HEK293T (cell line): Measurements from ENCODE around the gene PLBD2.

Source experiments
- CTCF ChIA-PET: fragments of 350-600 bp; formaldehyde crosslinking; extraction: SDS; loops from one replicate; lab custom pipeline; 2021; ENCODE audit warnings: antibody characterized with exemption, inconsistent platforms; lab: Yijun Ruan, JAX
- POLR2A ChIA-PET: fragments of 350-600 bp; formaldehyde crosslinking; extraction: SDS; loops from one replicate; lab custom pipeline; 2020; ENCODE audit warnings: antibody characterized with exemption, inconsistent platforms; lab: Yijun Ruan, JAX
- DNase-seq: peaks from one replicate; pipeline ENCODE4 v3.0.0; 2012; ENCODE audit warnings: mixed read lengths; ENCODE audit errors: extremely low spot score
- ARNT ChIP-seq: fragments of 450-650 bp; IDR thresholded peaks from 2 replicates; pipeline ENCODE4 v1.6.1; 2017; ENCODE audit warnings: mild to moderate bottlenecking
- BHLHE40 ChIP-seq: fragments of 450-650 bp; IDR thresholded peaks from 2 replicates; pipeline ENCODE4 v1.6.1; 2016; ENCODE audit warnings: mild to moderate bottlenecking, moderate library complexity, borderline replicate concordance
- CTBP1 ChIP-seq: fragments of 450-650 bp; IDR thresholded peaks from 2 replicates; pipeline ENCODE4 v1.6.1; 2016; ENCODE audit warnings: borderline replicate concordance
- ELF4 ChIP-seq: fragments of 450-650 bp; IDR thresholded peaks from 2 replicates; pipeline ENCODE4 v1.6.1; 2017; ENCODE audit warnings: antibody characterized with exemption
- FOXA1 ChIP-seq: fragments of 450-650 bp; IDR thresholded peaks from 2 replicates; pipeline ENCODE4 v1.6.1; 2016; ENCODE audit warnings: mild to moderate bottlenecking
- FOXK2 ChIP-seq: fragments of 450-650 bp; IDR thresholded peaks from 2 replicates; pipeline ENCODE4 v1.6.1; 2016; ENCODE audit warnings: mild to moderate bottlenecking
- FOXM1 ChIP-seq: fragments of 450-650 bp; IDR thresholded peaks from 2 replicates; pipeline ENCODE4 v1.6.1; 2017; ENCODE audit warnings: mild to moderate bottlenecking, borderline replicate concordance
- HDGF ChIP-seq: fragments of 450-650 bp; IDR thresholded peaks from 2 replicates; pipeline ENCODE4 v1.6.1; 2017; ENCODE audit warnings: antibody characterized with exemption, borderline replicate concordance
- L3MBTL2 ChIP-seq: fragments of 450-650 bp; conservative IDR thresholded peaks from 2 replicates; pipeline ENCODE4 v1.6.1; 2016; ENCODE audit warnings: mild to moderate bottlenecking
- LEF1 ChIP-seq: fragments of 450-650 bp; IDR thresholded peaks from 2 replicates; pipeline ENCODE4 v1.6.1; 2017; ENCODE audit warnings: mild to moderate bottlenecking, borderline replicate concordance
- NFRKB ChIP-seq: fragments of 450-650 bp; IDR thresholded peaks from 2 replicates; pipeline ENCODE4 v1.6.1; 2016; ENCODE audit warnings: mild to moderate bottlenecking, moderate library complexity
- SP1 ChIP-seq: fragments of 450-650 bp; IDR thresholded peaks from 2 replicates; pipeline ENCODE4 v1.6.1; 2017
- SUZ12 ChIP-seq: fragments of 450-650 bp; IDR thresholded peaks from 2 replicates; pipeline ENCODE4 v1.6.1; 2016; ENCODE audit warnings: mild to moderate bottlenecking
- TARDBP ChIP-seq: fragments of 450-650 bp; IDR thresholded peaks from 2 replicates; pipeline ENCODE4 v1.6.1; 2016
- ZNF384 ChIP-seq: fragments of 450-650 bp; IDR thresholded peaks from 2 replicates; pipeline ENCODE4 v1.6.1; 2016
- TF ChIP-seq, protein P1 (sequence below): fragments of 450-650 bp; IDR thresholded peaks from 2 replicates; pipeline ENCODE4 v1.6.1; 2016

PLBD2 gene

GRCh38 chr12:113401066-113402000 is 42.9 kb downstream of the PLBD2 start:
- ChIA-PET CTCF (no interaction called here), POLR2A (no interaction called here)

GRCh38 chr12:113402586-113403260 is 44.3 kb downstream of the PLBD2 start:
- no peak for DNase-seq
- CTCF ChIA-PET = no interaction called here
- POLR2A ChIA-PET = no interaction called here
- no peak for TF ChIP-seq BHLHE40
- no peak for TF ChIP-seq ZNF384
- TF ChIP-seq TARDBP = no peak
- TF ChIP-seq LEF1 = no peak
- TF ChIP-seq L3MBTL2 = no peak
- no peak for TF ChIP-seq FOXK2
- TF ChIP-seq SP1 = no peak
- no peak for TF ChIP-seq CTBP1
- TF ChIP-seq HDGF = no peak
- no peak for TF ChIP-seq ARNT
- TF ChIP-seq, protein P1, sequence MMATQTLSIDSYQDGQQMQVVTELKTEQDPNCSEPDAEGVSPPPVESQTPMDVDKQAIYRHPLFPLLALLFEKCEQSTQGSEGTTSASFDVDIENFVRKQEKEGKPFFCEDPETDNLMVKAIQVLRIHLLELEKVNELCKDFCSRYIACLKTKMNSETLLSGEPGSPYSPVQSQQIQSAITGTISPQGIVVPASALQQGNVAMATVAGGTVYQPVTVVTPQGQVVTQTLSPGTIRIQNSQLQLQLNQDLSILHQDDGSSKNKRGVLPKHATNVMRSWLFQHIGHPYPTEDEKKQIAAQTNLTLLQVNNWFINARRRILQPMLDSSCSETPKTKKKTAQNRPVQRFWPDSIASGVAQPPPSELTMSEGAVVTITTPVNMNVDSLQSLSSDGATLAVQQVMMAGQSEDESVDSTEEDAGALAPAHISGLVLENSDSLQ = no peak
- TF ChIP-seq ELF4 = no peak
- TF ChIP-seq FOXM1 = no peak

More at GRCh38 chr12:113401066-113402000, 42.9 kb downstream of the PLBD2 start:
- TF ChIP-seq ZNF384 (no peak), SUZ12 (no peak), ELF4 (no peak), LEF1 (no peak), NFRKB (no peak), TARDBP (no peak)
- no peak for DNase-seq

DNA sequence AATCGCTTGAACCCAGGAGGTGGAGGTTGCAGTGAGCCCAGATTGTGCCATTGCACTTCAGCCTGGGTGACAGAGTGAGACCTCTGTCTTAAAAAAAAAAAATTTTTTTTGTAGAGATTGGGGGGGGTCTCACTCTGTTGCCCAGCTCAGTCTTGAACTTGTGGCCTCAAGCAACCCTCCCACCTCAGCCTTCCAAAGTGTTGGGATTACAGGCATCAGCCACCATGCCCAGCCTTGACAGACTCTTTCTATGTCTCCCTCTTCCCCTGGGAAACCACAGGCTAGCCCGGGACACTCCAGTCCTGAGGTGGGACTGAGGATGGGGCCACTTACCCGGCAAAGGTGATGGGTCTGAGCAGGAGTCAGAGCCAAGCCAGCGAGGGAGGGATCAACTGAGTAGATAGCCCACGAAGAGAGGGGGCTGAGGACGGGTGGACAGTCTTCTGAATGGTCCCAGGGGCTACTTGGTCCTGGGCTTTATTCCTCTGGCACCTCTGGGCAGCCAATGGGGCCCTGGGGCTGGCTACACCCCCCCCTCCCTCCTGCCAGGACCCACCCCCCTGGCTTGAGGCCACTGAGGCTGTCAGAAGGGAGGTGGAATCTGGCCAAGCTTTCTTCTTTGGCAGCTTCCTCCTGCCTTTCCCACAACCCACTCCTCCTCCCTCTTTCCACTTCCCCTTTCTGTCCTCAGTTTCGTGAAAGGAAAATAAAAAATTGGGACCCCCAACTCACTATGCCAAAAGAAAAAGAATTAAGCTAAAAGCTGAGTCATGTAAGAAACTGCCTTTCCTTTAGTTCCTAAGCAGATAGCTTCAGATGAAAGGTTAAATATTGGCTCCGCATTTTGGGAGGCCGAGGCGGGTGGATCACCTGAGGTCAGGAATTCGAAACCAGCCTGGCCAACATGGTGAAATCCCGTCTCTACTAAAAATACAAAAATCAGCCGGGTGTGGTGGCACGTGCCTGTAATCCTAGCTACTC is 45.3 kb downstream of the PLBD2 start, which contains the start of gene SDS:
SDS (minus strand) TSS at position 453 of the 981 bp plus-strand sequence. CDS start 4,179 bp downstream, outside the sequence.
- CTCF ChIA-PET = no interaction called here
- POLR2A ChIA-PET = interaction anchor here (0.8 to 1.1 kb wide), 2 partner anchors 18 to 182 kb away, joined by 3 read pairs; partner anchors contain the start of gene SDSL
- TF ChIP-seq L3MBTL2 (no peak), SP1 (no peak), FOXK2 (no peak), LEF1 (no peak), ARNT (no peak), CTBP1 (no peak), ZNF384 (no peak), HDGF (no peak), NFRKB (no peak)
- TF ChIP-seq, protein P1 = no peak
- no peak for DNase-seq

DNA sequence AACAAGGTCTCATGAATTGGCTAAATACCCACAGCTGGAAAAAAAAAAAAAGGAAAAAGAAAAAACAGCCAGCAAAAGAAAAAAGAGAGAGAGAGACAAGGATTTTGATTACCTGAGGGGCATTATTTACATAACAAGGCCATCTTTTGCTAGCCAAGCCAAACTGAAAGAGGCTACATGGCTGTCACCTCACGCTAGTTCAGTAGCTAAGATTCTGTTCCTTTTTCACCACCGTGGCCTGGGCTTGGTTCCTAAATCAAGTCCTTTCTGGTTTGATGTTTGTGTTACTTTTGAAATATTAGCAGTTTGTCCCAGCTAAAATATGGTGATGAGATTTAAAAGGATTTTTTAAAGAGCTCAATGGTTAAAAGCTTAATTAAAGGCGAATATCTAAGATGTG is 47.3 kb downstream of the PLBD2 start:
- CTCF ChIA-PET = interaction anchor here (0.6 to 1.5 kb wide), 3 partner anchors 8 to 20 kb away, joined by 3 to 5 read pairs (median 3); no protein-coding TSS in a partner anchor
- TF ChIP-seq BHLHE40 = no peak
- TF ChIP-seq ELF4 = no peak
- TF ChIP-seq CTBP1 = no peak
- TF ChIP-seq FOXA1 = no peak
- TF ChIP-seq FOXM1 = no peak
- no peak for TF ChIP-seq FOXK2
- no peak for TF ChIP-seq NFRKB
- TF ChIP-seq HDGF = no peak
- no peak for TF ChIP-seq ZNF384
- no peak for TF ChIP-seq ARNT
- TF ChIP-seq TARDBP = no peak
- no peak for TF ChIP-seq L3MBTL2
- no peak for TF ChIP-seq SP1
- TF ChIP-seq LEF1 = no peak
- TF ChIP-seq SUZ12 = no peak
- TF ChIP-seq, protein P1 = no peak
- POLR2A ChIA-PET = interaction anchor here (0.9 kb wide), 1 partner anchor 17 kb away, joined by 3 read pairs; the partner anchor contains the start of gene SDSL
- no peak for DNase-seq

DNA sequence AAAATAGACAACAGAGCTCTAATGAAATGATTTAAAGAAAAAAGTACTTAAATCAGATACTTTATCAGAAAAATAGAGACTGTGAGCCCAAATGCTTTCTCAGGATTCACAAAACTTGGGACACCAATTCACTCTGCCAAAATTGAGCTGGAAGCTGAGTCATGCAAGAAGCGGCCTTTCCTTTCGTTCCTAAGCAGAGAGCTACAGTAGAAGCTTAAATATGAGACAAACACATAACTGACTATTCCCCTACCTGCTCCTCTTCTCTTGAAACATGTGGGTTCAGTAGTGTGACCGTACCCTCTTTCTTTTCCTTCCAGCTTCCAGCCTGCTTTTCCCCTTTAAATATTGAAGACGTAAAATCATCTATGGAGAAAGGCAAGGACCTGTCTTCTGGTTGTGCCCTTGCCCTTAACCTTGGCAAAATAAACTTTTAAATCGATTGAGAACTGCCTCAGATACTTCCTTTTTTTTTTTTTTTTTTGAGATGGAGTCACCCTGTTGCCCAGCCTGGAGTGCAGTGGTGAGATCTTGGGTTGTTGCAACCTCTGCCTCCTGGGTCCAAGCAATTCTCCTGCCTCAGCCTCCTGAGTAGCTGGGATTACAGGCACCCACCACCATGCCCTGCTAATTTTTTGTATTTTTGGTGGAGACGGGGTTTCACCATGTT is 49.7 kb downstream of the PLBD2 start:
- ChIA-PET POLR2A (no interaction called here), CTCF (no interaction called here)
- DNase-seq = no peak
- no peak for TF ChIP-seq LEF1
- no peak for TF ChIP-seq FOXA1
- TF ChIP-seq CTBP1 = no peak
- no peak for TF ChIP-seq HDGF
